ENCODE data around the gene MARCHF10. TPM values are rescaled to one million over a fixed set of nuclear protein-coding genes. Genes with fewer than 3 reads are reported as not detected.

The MARCHF10 gene
- total and polyA plus RNA-seq, 12 donors: 0.04 TPM; not detected in 11

GRCh38 chr17:62805234-62805633 lies 2.9 kb downstream of the MARCHF10 start:
- Histone ChIP-seq H3K36me3 (no peaks in the 10 kb centered on the region), H3K27ac (no peak overlapping the region), H3K27me3 (peaks cover 0 to 45% (median 32%) of the 10 kb centered on the region in 7 donors), H3K4me3 (no peak overlapping the region), H3K9me3 (no peaks in the 10 kb centered on the region), H3K4me1 (peaks cover 0 to 8% (median 3%) of the 10 kb centered on the region in 9 donors)
- DNase-seq (no peak), ATAC-seq (no peak)
- intact Hi-C loops (cut with DNase I): no loop called here
- no peak for TF ChIP-seq CTCF (IDR thresholded peaks at IDR 0.05)
- 86 to 92% methylated on average over 3 of the region's 3 CpGs for WGBS, 2 donors

GRCh38 chr17:62804822-62805221 lies 3.3 kb downstream of the MARCHF10 start:
- TF ChIP-seq CTCF (IDR thresholded peaks at IDR 0.05): no peak
- peaks cover 0 to 45% (median 32%) of the 10 kb centered on the region in 7 donors for H3K27me3 ChIP-seq
- no peaks in the 10 kb centered on the region for H3K36me3 ChIP-seq
- intact Hi-C loops (cut with DNase I): no loop called here
- no peak for ATAC-seq
- no peaks in the 10 kb centered on the region for H3K9me3 ChIP-seq
- no peak overlapping the region for H3K27ac ChIP-seq
- WGBS, 2 donors: 73 to 78% methylated on average over 8 of the region's 8 CpGs
- DNase-seq: no peak
- H3K4me3 ChIP-seq: no peak overlapping the region
- peaks cover 0 to 8% (median 3%) of the 10 kb centered on the region in 9 donors for H3K4me1 ChIP-seq

GRCh38 chr17:62804025-62804424 lies 4.1 kb downstream of the MARCHF10 start:
- Histone ChIP-seq H3K27ac (no peak overlapping the region), H3K4me3 (no peak overlapping the region), H3K4me1 (peaks cover 0 to 8% (median 3%) of the 10 kb centered on the region in 9 donors), H3K9me3 (no peaks in the 10 kb centered on the region), H3K27me3 (peaks cover 0 to 45% (median 32%) of the 10 kb centered on the region in 7 donors), H3K36me3 (no peaks in the 10 kb centered on the region)
- ATAC-seq: no peak
- WGBS, 2 donors: 78 to 90% methylated on average over 12 of the region's 12 CpGs
- intact Hi-C loops (cut with DNase I): no loop called here
- DNase-seq: no peak
- no peak for TF ChIP-seq CTCF (IDR thresholded peaks at IDR 0.05)

- H3K27ac ChIP-seq: no peak overlapping the region
- no peak for TF ChIP-seq CTCF (IDR thresholded peaks at IDR 0.05)
- DNase-seq (no peak), ATAC-seq (no peak)
- H3K4me1 ChIP-seq: peaks cover 0 to under 1% (median 0%) of the 10 kb centered on the region in 9 donors
- intact Hi-C loops (cut with DNase I): no loop called here
- H3K9me3 ChIP-seq: no peaks in the 10 kb centered on the region
- H3K27me3 ChIP-seq: peaks cover 0 to 34% (median 21%) of the 10 kb centered on the region in 7 donors
- WGBS, 2 donors: 72 to 76% methylated on average over 9 of the region's 9 CpGs
- no peaks in the 10 kb centered on the region for H3K36me3 ChIP-seq
- H3K4me3 ChIP-seq: no peak overlapping the region
These were observed 5.4 kb downstream of the MARCHF10 start for GRCh38 chr17:62802561-62803205.
